Peyer's patch (tissue), 4 donors: Measurements from ENCODE around the gene BPGM.

Source experiments
- POLR2A ChIP-seq, 2 donors: fragments of 450-650 bp; IDR thresholded peaks; one replicate each; pipeline ENCODE4 v1.5.1; 2017; ENCODE audit warnings: antibody characterized with exemption in 2 of 2, mild to moderate bottlenecking in 2 of 2, moderate library complexity in 2 of 2
- TF ChIP-seq, protein P1 (sequence below), 6 experiments: fragments of 450-650 bp in 4 of 6; fragments of 200-600 bp in 2 of 6; sonication (generic) in 1 of 6; IDR thresholded peaks; one replicate each; pipeline ENCODE4 v1.5.1; 2017 to 2019; ENCODE audit warnings: antibody characterized with exemption in 6 of 6, mild to moderate bottlenecking in 3 of 6, moderate library complexity in 1 of 6

DNA sequence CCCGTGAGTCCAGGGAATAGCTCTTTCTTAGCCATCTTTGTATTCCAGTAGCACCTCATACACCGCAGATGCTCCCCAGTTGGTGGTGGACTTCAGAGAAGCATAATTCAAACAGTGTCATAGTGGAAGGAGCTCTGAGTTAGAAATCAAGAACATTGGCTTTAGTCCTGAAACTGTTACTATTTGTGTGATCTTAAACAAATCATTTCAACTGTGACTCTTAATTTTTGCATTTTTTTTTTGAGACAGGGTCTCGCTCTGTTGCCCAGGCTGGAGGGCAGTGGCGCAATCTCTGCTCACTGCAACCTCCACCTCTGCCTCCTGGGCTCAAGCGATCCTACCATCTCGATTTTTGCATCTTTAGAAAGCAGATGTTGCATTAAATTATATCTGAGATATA, 1.8 kb downstream of the BPGM start:
- TF ChIP-seq, protein P1, sequence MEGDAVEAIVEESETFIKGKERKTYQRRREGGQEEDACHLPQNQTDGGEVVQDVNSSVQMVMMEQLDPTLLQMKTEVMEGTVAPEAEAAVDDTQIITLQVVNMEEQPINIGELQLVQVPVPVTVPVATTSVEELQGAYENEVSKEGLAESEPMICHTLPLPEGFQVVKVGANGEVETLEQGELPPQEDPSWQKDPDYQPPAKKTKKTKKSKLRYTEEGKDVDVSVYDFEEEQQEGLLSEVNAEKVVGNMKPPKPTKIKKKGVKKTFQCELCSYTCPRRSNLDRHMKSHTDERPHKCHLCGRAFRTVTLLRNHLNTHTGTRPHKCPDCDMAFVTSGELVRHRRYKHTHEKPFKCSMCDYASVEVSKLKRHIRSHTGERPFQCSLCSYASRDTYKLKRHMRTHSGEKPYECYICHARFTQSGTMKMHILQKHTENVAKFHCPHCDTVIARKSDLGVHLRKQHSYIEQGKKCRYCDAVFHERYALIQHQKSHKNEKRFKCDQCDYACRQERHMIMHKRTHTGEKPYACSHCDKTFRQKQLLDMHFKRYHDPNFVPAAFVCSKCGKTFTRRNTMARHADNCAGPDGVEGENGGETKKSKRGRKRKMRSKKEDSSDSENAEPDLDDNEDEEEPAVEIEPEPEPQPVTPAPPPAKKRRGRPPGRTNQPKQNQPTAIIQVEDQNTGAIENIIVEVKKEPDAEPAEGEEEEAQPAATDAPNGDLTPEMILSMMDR (IDR thresholded peaks at IDR 0.05), result no peak
- no peak for TF ChIP-seq POLR2A (IDR thresholded peaks at IDR 0.05)
